Keratinocyte (primary cell): Measurements from ENCODE around the gene OR2T11. TPM values are rescaled to one million over a fixed set of nuclear protein-coding genes. Genes with fewer than 3 reads are reported as not detected.

Experiments
- DNase-seq: peaks from one replicate; pipeline ENCODE4 v3.0.0-alpha.2; 2011; ENCODE audit warnings: low read depth, missing footprints, low spot score
- FAIRE-seq: peaks from 2 replicates; lab custom pipeline; 2011; peaks lifted over from hg19 to GRCh38; lab: Jason Lieb, UNC
- H2AFZ ChIP-seq: 2 replicates; pipeline ENCODE4 v1.6.0; 2012; ENCODE audit warnings: low read length, control low read depth, inconsistent platforms; ENCODE audit not compliant: control insufficient read depth
- H3K27ac ChIP-seq: 2 replicates; pipeline ENCODE4 v1.5.1; 2011; ENCODE audit warnings: low read length; ENCODE audit not compliant: control insufficient read depth, insufficient read depth
- H3K27me3 ChIP-seq: 3 replicates; pipeline ENCODE4 v1.6.0; 2011; ENCODE audit warnings: low read length; ENCODE audit not compliant: control insufficient read depth, insufficient read depth; ENCODE audit errors: extremely low read depth
- H3K36me3 ChIP-seq, 2 experiments: 2 replicates in 1 of 2; 3 replicates in 1 of 2; pipeline ENCODE4 v1.5.1; 2011; ENCODE audit warnings: low read length in 2 of 2, mild to moderate bottlenecking in 1 of 2; ENCODE audit not compliant: control insufficient read depth in 2 of 2, insufficient read depth in 2 of 2; ENCODE audit errors: extremely low read depth in 1 of 2
- H3K4me1 ChIP-seq: 3 replicates; pipeline ENCODE4 v1.5.1; 2011; ENCODE audit warnings: low read length; ENCODE audit not compliant: control insufficient read depth, insufficient read depth; ENCODE audit errors: extremely low read depth
- H3K4me2 ChIP-seq: 3 replicates; pipeline ENCODE4 v1.6.0; 2011; ENCODE audit warnings: low read depth, low read length; ENCODE audit not compliant: control insufficient read depth, insufficient read depth; ENCODE audit errors: extremely low read depth
- H3K4me3 ChIP-seq, 3 experiments: fragments of 200-600 bp in 1 of 3; sonication (generic) in 1 of 3; 2 replicates in 2 of 3; 3 replicates in 1 of 3; pipeline ENCODE4 v1.5.1; 2011 to 2016; ENCODE audit warnings: low read length in 3 of 3, mild to moderate bottlenecking in 3 of 3, control low read depth in 2 of 3, inconsistent platforms in 1 of 3, low read depth in 1 of 3, mixed read lengths in 1 of 3, mixed run types in 1 of 3, moderate library complexity in 1 of 3; ENCODE audit not compliant: control insufficient read depth in 2 of 3, insufficient read depth in 2 of 3; ENCODE audit errors: extremely low read depth in 1 of 3
- H3K79me2 ChIP-seq: 2 replicates; pipeline ENCODE4 v1.6.0; 2012; ENCODE audit warnings: low read length; ENCODE audit not compliant: control insufficient read depth, insufficient read depth
- H3K9ac ChIP-seq: 3 replicates; pipeline ENCODE4 v1.6.0; 2011; ENCODE audit warnings: low read length; ENCODE audit not compliant: control insufficient read depth, insufficient read depth; ENCODE audit errors: extremely low read depth
- H3K9me1 ChIP-seq: 3 replicates; pipeline ENCODE4 v1.6.0; 2011; ENCODE audit warnings: low read length; ENCODE audit not compliant: control insufficient read depth, insufficient read depth; ENCODE audit errors: extremely low read depth
- H3K9me3 ChIP-seq: 2 replicates; pipeline ENCODE4 v1.5.1; 2012; ENCODE audit warnings: low read depth, low read length; ENCODE audit not compliant: control insufficient read depth
- H4K20me1 ChIP-seq: 3 replicates; pipeline ENCODE4 v1.6.0; 2011; ENCODE audit warnings: low read length; ENCODE audit not compliant: control insufficient read depth, insufficient read depth; ENCODE audit errors: extremely low read depth
- CTCF ChIP-seq, 3 experiments: IDR thresholded peaks in 1 of 3; conservative IDR thresholded peaks in 1 of 3; optimal IDR thresholded peaks in 1 of 3; 2 replicates in 2 of 3; 3 replicates in 1 of 3; pipeline versions ENCODE3 to v1.5.1; 2011; ENCODE audit warnings: low read length in 3 of 3, mild to moderate bottlenecking in 3 of 3, moderate library complexity in 2 of 3, control low read depth in 1 of 3, inconsistent platforms in 1 of 3; ENCODE audit not compliant: insufficient read depth in 2 of 3; ENCODE audit errors: extremely low read depth in 1 of 3
- EZH2 ChIP-seq: IDR thresholded peaks from one replicate; pipeline ENCODE4 v1.6.1; 2012; ENCODE audit warnings: inconsistent platforms, mild to moderate bottlenecking, low read length, moderate library complexity
- dilution Hi-C: fragments of 300-500 bp; cut with MboI; formaldehyde crosslinking; loops from one replicate; pipeline ENCODE4 v1.7.0; 2020; ENCODE audit warnings: low sequenced_read_pairs; ENCODE audit not compliant: extremely low pct_ligation_motif_present
- polyA plus RNA-seq, 5 experiments: library from polyadenylated mRNA; depleted of rRNA in 3 of 5; stranded (reverse) in 3 of 5; stranded (forward) in 1 of 5; unstranded in 1 of 5; fragments of >200 nt; gene quantifications; 1 replicate in 1 of 5; 2 replicates in 3 of 5; 3 replicates in 1 of 5; pipeline versions ENCODE4 v1.2.1 to v1.2.3, GENCODE V29; 2011 to 2012; ENCODE audit warnings: missing spikeins in 2 of 5, low read depth in 1 of 5, low replicate concordance in 1 of 5

OR2T11 gene
- polyA plus RNA-seq, 1 donor (not counting 4 experiments of a cell fraction or from before 2014, with no cell fraction given): not detected

- no peaks in the 10 kb centered on the region for H3K9me3 ChIP-seq
- H4K20me1 ChIP-seq: no peaks in the 10 kb centered on the region
- no peak overlapping the region for H3K4me2 ChIP-seq
- H3K9me1 ChIP-seq: no peaks in the 10 kb centered on the region
- FAIRE-seq (no peak), DNase-seq (no peak)
- no peak overlapping the region for H2AFZ ChIP-seq
- H3K27ac ChIP-seq: no peak overlapping the region
- no peaks in the 10 kb centered on the region for H3K36me3 ChIP-seq
- H3K79me2 ChIP-seq: no peaks in the 10 kb centered on the region
- TF ChIP-seq CTCF (optimal IDR thresholded peaks at IDR 0.05 in 1 of 3, IDR thresholded peaks at IDR 0.05 in 1 of 3, conservative IDR thresholded peaks at IDR 0.05 in 1 of 3; ENCODE audit: extremely low read depth in 1 of 3, insufficient read depth in 2 of 3, low read length in 3 of 3): no peak
- TF ChIP-seq EZH2: no peak
- H3K9ac ChIP-seq: no peak overlapping the region
- no peaks in the 10 kb centered on the region for H3K4me1 ChIP-seq
- no peak overlapping the region for H3K4me3 ChIP-seq
- dilution Hi-C loops: no loop called here
- no peaks in the 10 kb centered on the region for H3K27me3 ChIP-seq
These were observed 35.5 kb downstream of the OR2T11 start for GRCh38 chr1:248599396-248599795.

DNA sequence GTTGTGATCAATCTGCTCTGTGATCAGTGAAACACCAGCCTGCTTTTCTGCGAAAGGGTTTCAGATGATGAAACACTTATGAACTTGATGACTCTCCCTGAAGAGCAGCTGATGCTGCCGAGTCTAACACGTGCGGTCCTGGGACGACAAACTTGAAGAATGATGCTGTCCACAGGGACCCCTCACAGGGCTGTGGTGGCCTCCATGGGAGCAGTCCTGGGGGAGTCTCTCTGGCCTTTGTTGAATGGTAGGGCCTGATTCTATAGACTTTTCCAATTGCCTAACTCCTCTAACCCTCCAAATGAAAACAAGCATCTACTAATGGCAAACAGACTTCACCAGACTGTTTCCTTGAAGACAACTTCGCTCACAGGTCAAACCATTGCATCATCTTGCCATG is 37.3 kb downstream of the OR2T11 start, which contains the start of gene OR2T10:
OR2T10 (minus strand) TSS at position 112 of the 400 bp plus-strand sequence. CDS start 3,932 bp downstream, outside the sequence.
- Histone ChIP-seq H3K4me2 (no peak within 1 kb of the TSS), H3K4me1 (no peaks in the 10 kb centered on the region), H3K9me1 (no peaks in the 10 kb centered on the region), H3K9me3 (no peaks in the 10 kb centered on the region), H4K20me1 (no peaks in the 10 kb centered on the region), H3K27me3 (no peaks in the 10 kb centered on the region), H3K4me3 (no peak within 1 kb of the TSS), H3K27ac (no peak within 1 kb of the TSS), H3K79me2 (no peaks in the 10 kb centered on the region), H3K36me3 (no peaks in the 10 kb centered on the region), H2AFZ (no peak within 1 kb of the TSS), H3K9ac (no peak within 1 kb of the TSS)
- DNase-seq: no peak
- dilution Hi-C loops: no loop called here
- no peak for FAIRE-seq
- no peak for TF ChIP-seq EZH2

GRCh38 chr1:248596615-248597014 is 38.3 kb downstream of the OR2T11 start:
- dilution Hi-C loops: no loop called here

More at GRCh38 chr1:248596615-248597014, 38.3 kb downstream of the OR2T11 start:
- Histone ChIP-seq H3K4me2 (no peak overlapping the region), H3K79me2 (no peaks in the 10 kb centered on the region), H3K9me3 (no peaks in the 10 kb centered on the region), H3K4me1 (no peaks in the 10 kb centered on the region), H3K9me1 (no peaks in the 10 kb centered on the region), H3K27ac (no peak overlapping the region), H3K9ac (no peak overlapping the region), H3K4me3 (no peak overlapping the region), H3K27me3 (no peaks in the 10 kb centered on the region), H4K20me1 (no peaks in the 10 kb centered on the region), H3K36me3 (no peaks in the 10 kb centered on the region), H2AFZ (no peak overlapping the region)
- FAIRE-seq (no peak), DNase-seq (no peak)
- TF ChIP-seq CTCF (optimal IDR thresholded peaks at IDR 0.05 in 1 of 3, IDR thresholded peaks at IDR 0.05 in 1 of 3, conservative IDR thresholded peaks at IDR 0.05 in 1 of 3; ENCODE audit: extremely low read depth in 1 of 3, insufficient read depth in 2 of 3, low read length in 3 of 3) (no peak), EZH2 (no peak)
